HCT116 (cell line): ENCODE results near the gene CERK. TPM values are rescaled to one million over a fixed set of nuclear protein-coding genes. Genes with fewer than 3 reads are reported as not detected.

Source experiments
- ATAC-seq: fragments of 200-7000 bp; cut with Tn5 transposase; 2 replicates; pipeline ENCODE4 v1.9.1; 2020; ENCODE audit warnings: mild to moderate bottlenecking, moderate library complexity
- BruUV-seq: library from RNA; stranded (reverse); fragments of 400-500 nt; replicated peaks from 2 replicates; lab custom pipeline; 2021; lab: Mats Ljungman, UMichigan
- CTCF ChIA-PET: fragments of 300-600 bp; sonication (Branson Sonifier 250); formaldehyde crosslinking; loops from one replicate; lab custom pipeline; 2021; ENCODE audit warnings: antibody characterized with exemption; lab: Charles Lee
- POLR2A ChIA-PET: fragments of 300-600, 350-600 bp; sonication (Branson Sonifier 250); formaldehyde crosslinking; loops from one replicate; lab custom pipeline; 2021; ENCODE audit warnings: antibody characterized with exemption; lab: Charles Lee
- RAD21 ChIA-PET, 2 experiments: fragments of 300-600 bp; sonication (Branson Sonifier 250); formaldehyde crosslinking; loops; one replicate each; lab custom pipeline; 2023; ENCODE audit warnings: low total read pairs in 2 of 2; ENCODE audit not compliant: uncharacterized antibody in 2 of 2, unreplicated experiment in 2 of 2, low non-redundant PET in 1 of 2; lab: Charles Lee
- DNase-seq: peaks from one replicate; pipeline ENCODE4 v3.0.0-alpha.2; 2010; ENCODE audit warnings: low read depth, low spot score
- H2AFZ ChIP-seq: fragments of 200-600 bp; shearing (Covaris generic), sonication (generic); 2 replicates; pipeline ENCODE4 v1.6.1; 2017; ENCODE audit warnings: low read depth, mixed run types, mixed read lengths, antibody characterized with exemption, low read length; ENCODE audit not compliant: poor library complexity, severe bottlenecking
- H3K27ac ChIP-seq: 2 replicates; pipeline ENCODE4 v1.5.1; 2012; ENCODE audit warnings: low read depth, low read length
- H3K27me3 ChIP-seq: fragments of 200-600 bp; sonication (generic); 2 replicates; pipeline ENCODE4 v1.6.1; 2016; ENCODE audit warnings: mixed run types, low read length, mixed read lengths; ENCODE audit not compliant: insufficient read depth
- H3K36me3 ChIP-seq, 2 experiments: fragments of 200-500 bp in 1 of 2; fragments of 200-600 bp in 1 of 2; sonication (Bioruptor generic) in 1 of 2; sonication (generic) in 1 of 2; 2 replicates each; pipeline versions ENCODE4 v1.5.1 to v1.6.1; 2014 to 2016; ENCODE audit warnings: low read length in 2 of 2, inconsistent platforms in 1 of 2, mixed read lengths in 1 of 2, mixed run types in 1 of 2; ENCODE audit not compliant: insufficient read depth in 2 of 2, control insufficient read depth in 1 of 2
- H3K4me1 ChIP-seq, 2 experiments: fragments of 200-600 bp in 1 of 2; sonication (generic) in 1 of 2; 2 replicates each; pipeline versions ENCODE4 v1.5.1 to v1.6.1; 2012 to 2017; ENCODE audit warnings: low read length in 2 of 2, inconsistent platforms in 1 of 2, mild to moderate bottlenecking in 1 of 2, mixed read lengths in 1 of 2, mixed run types in 1 of 2, moderate library complexity in 1 of 2; ENCODE audit not compliant: insufficient read depth in 2 of 2, control insufficient read depth in 1 of 2
- H3K4me2 ChIP-seq: fragments of 200-600 bp; sonication (generic); 2 replicates; pipeline ENCODE4 v1.6.1; 2017; ENCODE audit warnings: mixed run types, low read length, mixed read lengths
- H3K4me3 ChIP-seq, 2 experiments: fragments of 200-600 bp in 1 of 2; sonication (generic) in 1 of 2; replicated peaks in 1 of 2; 2 replicates each; pipeline ENCODE4 v1.5.1; 2011 to 2016; ENCODE audit warnings: low read length in 2 of 2, control low read depth in 1 of 2, low read depth in 1 of 2, mild to moderate bottlenecking in 1 of 2, mixed read lengths in 1 of 2, mixed run types in 1 of 2
- H3K79me2 ChIP-seq: fragments of 200-600 bp; sonication (generic); 2 replicates; pipeline ENCODE4 v1.6.1; 2017; ENCODE audit warnings: mild to moderate bottlenecking, mixed run types, low read length, moderate library complexity, mixed read lengths; ENCODE audit not compliant: insufficient read depth
- H3K9ac ChIP-seq: fragments of 200-600 bp; sonication (generic); 2 replicates; pipeline ENCODE4 v1.6.1; 2016; ENCODE audit warnings: low read length, mixed read lengths
- H3K9me2 ChIP-seq: fragments of 200-600 bp; sonication (generic), shearing (Covaris generic); 2 replicates; pipeline ENCODE4 v1.6.1; 2017; ENCODE audit warnings: mixed run types, mild to moderate bottlenecking, moderate library complexity; ENCODE audit not compliant: insufficient read depth
- H3K9me3 ChIP-seq, 2 experiments: fragments of 200-500 bp in 1 of 2; fragments of 200-600 bp in 1 of 2; sonication (Bioruptor generic) in 1 of 2; sonication (generic) in 1 of 2; 2 replicates each; pipeline ENCODE4 v1.6.1; 2014 to 2017; ENCODE audit warnings: low read length in 2 of 2, mixed read lengths in 2 of 2, inconsistent platforms in 1 of 2, low read depth in 1 of 2, mild to moderate bottlenecking in 1 of 2, mixed run types in 1 of 2, moderate library complexity in 1 of 2; ENCODE audit not compliant: control insufficient read depth in 1 of 2, insufficient read depth in 1 of 2
- H4K20me1 ChIP-seq: fragments of 200-600 bp; sonication (generic), shearing (Covaris generic); 2 replicates; pipeline ENCODE4 v1.6.1; 2017; ENCODE audit warnings: mixed run types, mild to moderate bottlenecking, moderate library complexity; ENCODE audit not compliant: insufficient read depth
- EGR1 ChIP-seq: IDR thresholded peaks from 2 replicates; pipeline ENCODE4 v1.6.1; 2012; ENCODE audit warnings: low read depth
- ELF1 ChIP-seq: IDR thresholded peaks from 2 replicates; pipeline ENCODE4 v1.6.1; 2012; ENCODE audit warnings: low read depth, borderline replicate concordance
- EZH2 ChIP-seq: fragments of 200-600 bp; sonication (generic); IDR thresholded peaks from 2 replicates; pipeline ENCODE4 v1.6.1; 2017; ENCODE audit warnings: antibody characterized with exemption, mixed run types
- EZH2phosphoT487 ChIP-seq: fragments of 200-600 bp; IDR thresholded peaks from 2 replicates; pipeline ENCODE4 v1.6.1; 2018; ENCODE audit warnings: antibody characterized with exemption, borderline replicate concordance
- JUND ChIP-seq: IDR thresholded peaks from 2 replicates; pipeline ENCODE4 v1.6.1; 2012
- POLR2AphosphoS5 ChIP-seq: IDR thresholded peaks from 2 replicates; pipeline ENCODE4 v1.6.1; 2011; ENCODE audit warnings: mild to moderate bottlenecking, low read depth, low read length, moderate library complexity
- SRF ChIP-seq: IDR thresholded peaks from 2 replicates; pipeline ENCODE4 v1.6.1; 2012; ENCODE audit warnings: low read depth
- TCF7L2 ChIP-seq: IDR thresholded peaks from 2 replicates; pipeline ENCODE4 v1.7.0; 2011; ENCODE audit warnings: borderline replicate concordance, inconsistent platforms; ENCODE audit not compliant: insufficient read depth, insufficient read length; ENCODE audit errors: extremely low read depth
- ZFX ChIP-seq: fragments of 450-650 bp; IDR thresholded peaks from 2 replicates; pipeline ENCODE4 v1.6.1; 2017
- intact Hi-C: fragments of 100-400 bp; cut with micrococcal nuclease; formaldehyde crosslinking; loops from 2 replicates; pipeline ENCODE4 v1.10.0; 2022
- total RNA-seq: library from RNA; stranded (reverse); gene quantifications from one replicate; pipeline ENCODE4 v1.2.1, GENCODE V29; 2021; ENCODE audit not compliant: unreplicated experiment
- TF ChIP-seq, protein P1 (sequence below): IDR thresholded peaks from 2 replicates; pipeline ENCODE4 v1.6.1; 2012
- TF ChIP-seq, protein P2 (sequence below): IDR thresholded peaks from 2 replicates; pipeline ENCODE4 v1.6.1; 2012
- TF ChIP-seq, protein P3 (sequence below): IDR thresholded peaks from 2 replicates; pipeline ENCODE4 v1.6.1; 2011; ENCODE audit warnings: mild to moderate bottlenecking, low read length, moderate library complexity; ENCODE audit not compliant: insufficient replicate concordance; ENCODE audit errors: extremely low read depth

CERK gene
- total RNA-seq, 1 experiment from 2014 or later: 35.0 TPM

DNA sequence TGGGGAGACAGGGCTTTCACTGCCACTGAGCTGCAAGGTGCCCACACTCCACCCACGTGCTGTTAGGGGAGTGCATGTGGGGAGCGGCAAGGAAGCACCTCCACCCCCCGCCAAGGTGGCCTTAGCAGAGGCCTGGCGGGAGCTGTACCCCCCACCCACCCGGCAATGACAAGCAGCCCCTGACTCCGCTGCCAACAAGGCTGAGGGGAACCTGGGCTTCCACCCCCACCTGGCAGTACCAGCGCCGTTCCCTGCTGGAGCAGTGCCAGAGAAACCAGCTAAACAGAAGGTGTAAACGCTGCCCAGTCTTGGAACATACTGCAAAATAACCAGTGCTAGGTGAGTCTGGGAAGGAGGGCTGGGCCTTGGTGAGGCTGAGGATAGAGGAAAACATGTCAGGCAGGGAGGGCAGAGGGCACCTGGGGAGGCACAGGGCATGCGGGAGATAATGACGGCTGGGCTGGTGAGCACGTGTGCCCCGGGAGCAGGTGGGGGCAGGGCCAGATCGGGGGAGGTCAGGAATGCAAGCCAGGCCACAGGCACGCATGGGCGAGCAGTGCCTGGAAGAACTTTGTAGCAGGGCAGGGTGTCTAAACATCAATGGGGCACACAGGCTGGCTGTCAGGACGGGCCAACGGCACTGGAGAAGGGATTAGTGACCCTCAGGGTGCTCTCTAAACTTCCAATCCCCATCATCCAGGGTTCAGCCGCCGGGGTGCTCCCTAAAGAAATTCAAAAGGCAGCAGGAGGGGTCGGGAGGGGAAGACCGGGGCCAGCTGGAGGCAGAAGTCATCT lies 6.6 kb downstream of the CERK start:
- CTCF ChIA-PET: no interaction called here
- H3K9me3 ChIP-seq: no peaks in the 10 kb centered on the region
- intact Hi-C loops: no loop called here
- DNase-seq: no peak
- TF ChIP-seq EZH2phosphoT487 (no peak), JUND (no peak), EGR1 (no peak), SRF (no peak), ELF1 (no peak), POLR2AphosphoS5 (no peak)
- peak; percentile 67 for ATAC-seq
- H3K27me3 ChIP-seq: no peaks in the 10 kb centered on the region
- H3K4me1 ChIP-seq: peaks cover 16 to 18% of the 10 kb centered on the region in 2 experiments
- no TSS peak for BruUV-seq
- peaks cover 57% of the 10 kb centered on the region for H3K79me2 ChIP-seq
- no peak overlapping the region for H2AFZ ChIP-seq
- POLR2A ChIA-PET: no interaction called here
- H3K9me2 ChIP-seq: no peaks in the 10 kb centered on the region
- H3K4me3 ChIP-seq: no peak overlapping the region
- H3K36me3 ChIP-seq: no peaks in the 10 kb centered on the region
- RAD21 ChIA-PET: no interaction called here
- peak overlapping the region; percentile 11; the same call in 1 of the 2 replicates for H3K27ac ChIP-seq
- peak overlapping the region; percentile 41 for H3K4me2 ChIP-seq
- no peaks in the 10 kb centered on the region for H4K20me1 ChIP-seq
- 0 out of 2 replicates have a peak overlapping the region, but pooled peaks have one; percentile 23 for H3K9ac ChIP-seq

DNA sequence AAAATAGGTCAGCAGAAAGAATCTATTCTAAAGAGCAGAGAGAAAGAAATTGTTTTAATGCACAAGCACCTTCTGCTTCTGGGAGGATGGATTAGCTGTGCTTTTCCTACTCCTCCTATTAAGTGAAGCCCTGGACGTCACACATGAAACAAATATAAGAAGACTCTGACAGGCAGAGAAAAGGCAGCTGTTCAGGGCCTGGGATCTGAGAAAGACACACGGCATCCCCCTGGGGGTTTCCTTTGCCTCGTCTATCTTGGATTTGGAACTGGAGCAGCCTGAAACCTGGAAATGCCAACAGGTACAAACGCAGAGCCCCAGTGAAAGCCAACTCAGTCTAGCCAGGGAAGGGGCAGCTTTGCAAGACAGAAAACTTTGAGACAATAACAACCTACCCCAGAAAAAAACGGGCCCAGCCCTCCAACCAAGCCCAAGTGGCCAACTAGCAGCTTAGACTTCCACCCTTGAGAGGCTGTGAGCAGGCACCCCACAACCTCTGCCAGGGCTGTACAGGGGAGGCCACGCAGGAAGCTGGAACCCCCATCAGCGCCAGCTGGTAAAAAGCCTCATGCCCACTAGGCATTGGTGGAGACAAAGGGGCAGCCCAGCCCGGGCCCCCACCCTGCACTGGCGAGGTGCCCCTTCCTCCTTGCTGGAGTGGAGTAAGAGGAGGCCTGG lies 7.3 kb downstream of the CERK start:
- no peak overlapping the region for H2AFZ ChIP-seq
- no peaks in the 10 kb centered on the region for H3K36me3 ChIP-seq
- H3K4me3 ChIP-seq: no peak overlapping the region
- H3K9ac ChIP-seq: no peak overlapping the region
- peaks cover 52% of the 10 kb centered on the region for H3K79me2 ChIP-seq
- RAD21 ChIA-PET: no interaction called here
- H3K4me1 ChIP-seq: peaks cover 14% of the 10 kb centered on the region in 2 experiments
- CTCF ChIA-PET: no interaction called here
- peak overlapping the region; percentile 11; the same call in 1 of the 2 replicates for H3K27ac ChIP-seq
- H3K9me3 ChIP-seq: no peaks in the 10 kb centered on the region
- no peaks in the 10 kb centered on the region for H4K20me1 ChIP-seq
- H3K4me2 ChIP-seq: no peak overlapping the region
- H3K9me2 ChIP-seq: no peaks in the 10 kb centered on the region
- H3K27me3 ChIP-seq: no peaks in the 10 kb centered on the region
- intact Hi-C loops: no loop called here
- no TSS peak for BruUV-seq
- DNase-seq: no peak
- no peak for ATAC-seq
- POLR2A ChIA-PET: no interaction called here
- no peak for TF ChIP-seq EZH2
- TF ChIP-seq, protein P1, sequence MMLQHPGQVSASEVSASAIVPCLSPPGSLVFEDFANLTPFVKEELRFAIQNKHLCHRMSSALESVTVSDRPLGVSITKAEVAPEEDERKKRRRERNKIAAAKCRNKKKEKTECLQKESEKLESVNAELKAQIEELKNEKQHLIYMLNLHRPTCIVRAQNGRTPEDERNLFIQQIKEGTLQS: no peak
- TF ChIP-seq ZFX: no peak
- TF ChIP-seq SRF: no peak
- no peak for TF ChIP-seq POLR2AphosphoS5
- TF ChIP-seq ELF1: no peak
- TF ChIP-seq TCF7L2: no peak
- TF ChIP-seq, protein P2, sequence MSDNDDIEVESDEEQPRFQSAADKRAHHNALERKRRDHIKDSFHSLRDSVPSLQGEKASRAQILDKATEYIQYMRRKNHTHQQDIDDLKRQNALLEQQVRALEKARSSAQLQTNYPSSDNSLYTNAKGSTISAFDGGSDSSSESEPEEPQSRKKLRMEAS: no peak
- TF ChIP-seq, protein P3, sequence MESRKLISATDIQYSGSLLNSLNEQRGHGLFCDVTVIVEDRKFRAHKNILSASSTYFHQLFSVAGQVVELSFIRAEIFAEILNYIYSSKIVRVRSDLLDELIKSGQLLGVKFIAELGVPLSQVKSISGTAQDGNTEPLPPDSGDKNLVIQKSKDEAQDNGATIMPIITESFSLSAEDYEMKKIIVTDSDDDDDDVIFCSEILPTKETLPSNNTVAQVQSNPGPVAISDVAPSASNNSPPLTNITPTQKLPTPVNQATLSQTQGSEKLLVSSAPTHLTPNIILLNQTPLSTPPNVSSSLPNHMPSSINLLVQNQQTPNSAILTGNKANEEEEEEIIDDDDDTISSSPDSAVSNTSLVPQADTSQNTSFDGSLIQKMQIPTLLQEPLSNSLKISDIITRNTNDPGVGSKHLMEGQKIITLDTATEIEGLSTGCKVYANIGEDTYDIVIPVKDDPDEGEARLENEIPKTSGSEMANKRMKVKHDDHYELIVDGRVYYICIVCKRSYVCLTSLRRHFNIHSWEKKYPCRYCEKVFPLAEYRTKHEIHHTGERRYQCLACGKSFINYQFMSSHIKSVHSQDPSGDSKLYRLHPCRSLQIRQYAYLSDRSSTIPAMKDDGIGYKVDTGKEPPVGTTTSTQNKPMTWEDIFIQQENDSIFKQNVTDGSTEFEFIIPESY: no peak
- no peak for TF ChIP-seq EZH2phosphoT487
- TF ChIP-seq JUND: no peak
